Fibroblast of lung (primary cell): ENCODE measurements around the gene PDILT.

Experiments
- EZH2 ChIP-seq: IDR thresholded peaks from 2 replicates; pipeline ENCODE4 v1.5.1; 2012; ENCODE audit warnings: low read length, control low read depth, mild to moderate bottlenecking; ENCODE audit errors: missing control alignments
- TF ChIP-seq, protein P1 (sequence below), 2 donors: IDR thresholded peaks in 1 of 2; conservative IDR thresholded peaks in 1 of 2; 1 replicate in 1 of 2; 2 replicates in 1 of 2; pipeline ENCODE4 v1.5.1; 2011 to 2012; ENCODE audit warnings: low read length in 2 of 2, control low read depth in 1 of 2, inconsistent platforms in 1 of 2, low read depth in 1 of 2, mild to moderate bottlenecking in 1 of 2

DNA sequence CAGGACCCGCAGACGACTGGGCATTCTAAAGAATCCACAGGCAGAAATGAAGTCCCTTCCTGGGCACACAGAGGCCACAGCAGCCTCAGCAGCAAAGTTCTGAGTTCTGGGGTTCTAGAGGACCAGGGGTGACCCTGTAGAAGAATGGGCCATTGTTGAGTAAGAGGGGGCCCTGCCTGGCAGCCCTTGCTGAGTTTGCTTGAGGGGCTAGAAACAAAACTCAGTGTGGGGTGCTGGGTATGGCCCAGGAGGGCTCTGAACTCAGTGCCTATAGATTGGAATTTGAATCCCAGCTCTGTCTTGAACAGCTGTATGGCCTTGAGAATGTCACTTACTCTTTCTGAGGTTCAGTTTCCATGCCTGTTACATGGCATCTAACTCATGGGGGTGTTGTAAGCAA, at the start of gene PDILT:
- TF ChIP-seq, protein P1, sequence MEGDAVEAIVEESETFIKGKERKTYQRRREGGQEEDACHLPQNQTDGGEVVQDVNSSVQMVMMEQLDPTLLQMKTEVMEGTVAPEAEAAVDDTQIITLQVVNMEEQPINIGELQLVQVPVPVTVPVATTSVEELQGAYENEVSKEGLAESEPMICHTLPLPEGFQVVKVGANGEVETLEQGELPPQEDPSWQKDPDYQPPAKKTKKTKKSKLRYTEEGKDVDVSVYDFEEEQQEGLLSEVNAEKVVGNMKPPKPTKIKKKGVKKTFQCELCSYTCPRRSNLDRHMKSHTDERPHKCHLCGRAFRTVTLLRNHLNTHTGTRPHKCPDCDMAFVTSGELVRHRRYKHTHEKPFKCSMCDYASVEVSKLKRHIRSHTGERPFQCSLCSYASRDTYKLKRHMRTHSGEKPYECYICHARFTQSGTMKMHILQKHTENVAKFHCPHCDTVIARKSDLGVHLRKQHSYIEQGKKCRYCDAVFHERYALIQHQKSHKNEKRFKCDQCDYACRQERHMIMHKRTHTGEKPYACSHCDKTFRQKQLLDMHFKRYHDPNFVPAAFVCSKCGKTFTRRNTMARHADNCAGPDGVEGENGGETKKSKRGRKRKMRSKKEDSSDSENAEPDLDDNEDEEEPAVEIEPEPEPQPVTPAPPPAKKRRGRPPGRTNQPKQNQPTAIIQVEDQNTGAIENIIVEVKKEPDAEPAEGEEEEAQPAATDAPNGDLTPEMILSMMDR (conservative IDR thresholded peaks at IDR 0.05 in 1 of 2, IDR thresholded peaks at IDR 0.05 in 1 of 2; ENCODE audit: low read depth in 1 of 2, low read length in 2 of 2): no peak
- TF ChIP-seq EZH2: no peak
